ENCODE data around the gene ACP6.

- TF ChIP-seq CTCF (conservative IDR thresholded peaks at IDR 0.05; ENCODE audit: low read length): no peak
- TF ChIP-seq EZH2phosphoT487 (IDR thresholded peaks at IDR 0.05; ENCODE audit: borderline replicate concordance, low read depth, low read length): no peak
Observed at GRCh38 chr1:147636314-147636713, 34.0 kb downstream of the ACP6 start.
